DLD1 (cell line): ENCODE measurements around the gene SLC25A18.
"Not testable (repeated sequence)": the region's sequence is repeated elsewhere in the genome, so short reads cannot be mapped to it uniquely, and the experiment has no call there.

Source experiments
- in situ Hi-C: cut with HindIII; loops from 2 replicates; pipeline ENCODE4 v1.10.0; 2017; ENCODE audit warnings: low sequenced_read_pairs

Gene SLC25A18

GRCh38 chr22:17603668-17604067, 40.4 kb downstream of the SLC25A18 start:
- in situ Hi-C loops: no loop called here

GRCh38 chr22:17606496-17606895, 43.2 kb downstream of the SLC25A18 start:
- in situ Hi-C loops: no loop called here

- in situ Hi-C loops: no loop called here
Measured at GRCh38 chr22:17607891-17608521, 44.7 kb downstream of the SLC25A18 start.

GRCh38 chr22:17612057-17612456, 48.8 kb downstream of the SLC25A18 start:
- in situ Hi-C loops: no loop called here

GRCh38 chr22:17613280-17613679, 50.0 kb downstream of the SLC25A18 start:
- in situ Hi-C loops: no loop called here

GRCh38 chr22:17627961-17628405, 64.7 kb downstream of the SLC25A18 start:
- in situ Hi-C loops: no loop called here

GRCh38 chr22:17628406-17629172, 65.3 kb downstream of the SLC25A18 start, which contains the start of gene ATP6V1E1:
ATP6V1E1 (minus strand) TSS chr22:17628749; CDS start chr22:17628635, 114 bp downstream.
- in situ Hi-C loops: no loop called here

GRCh38 chr22:17629173-17629489, 65.8 kb downstream of the SLC25A18 start:
- in situ Hi-C loops: no loop called here

- in situ Hi-C loops: no loop called here
Measured at GRCh38 chr22:17629641-17630040, 66.3 kb downstream of the SLC25A18 start.

GRCh38 chr22:17631076-17631565, 67.8 kb downstream of the SLC25A18 start:
- in situ Hi-C loops: no loop called here

GRCh38 chr22:17633217-17633997, 70.1 kb downstream of the SLC25A18 start:
- in situ Hi-C loops: no loop called here

GRCh38 chr22:17633998-17634323, 70.7 kb downstream of the SLC25A18 start:
- in situ Hi-C loops: no loop called here

- in situ Hi-C loops: no loop called here
Measured at GRCh38 chr22:17634696-17635095, 71.4 kb downstream of the SLC25A18 start.

- in situ Hi-C loops: not testable (repeated sequence)
Measured at GRCh38 chr22:17636850-17637249, 73.6 kb downstream of the SLC25A18 start.

- in situ Hi-C loops: no loop called here
Measured at GRCh38 chr22:17637490-17638181, 74.3 kb downstream of the SLC25A18 start.

GRCh38 chr22:17638182-17638431, 74.8 kb downstream of the SLC25A18 start:
- in situ Hi-C loops: no loop called here

- in situ Hi-C loops: no loop called here
Measured at GRCh38 chr22:17638432-17639246, 75.3 kb downstream of the SLC25A18 start, which contains the start of gene BCL2L13. BCL2L13 (plus strand) TSS chr22:17638757; CDS start chr22:17655712, 16,955 bp downstream.

GRCh38 chr22:17639247-17639741, 76.0 kb downstream of the SLC25A18 start:
- in situ Hi-C loops: no loop called here
